Measurements from ENCODE around the gene KRT86. TPM values are rescaled to one million over a fixed set of nuclear protein-coding genes. Genes with fewer than 3 reads are reported as not detected.

Gene KRT86
- total RNA-seq, 1 donor from 2014 or later = not detected

GRCh38 chr12:52332381-52332780 is 57.9 kb downstream of the KRT86 start:
- no peak overlapping the region for H3K4me3 ChIP-seq
- intact Hi-C loops (cut with micrococcal nuclease) = no loop called here
- no peak overlapping the region for H3K27ac ChIP-seq (replicated peaks)
- no peaks in the 10 kb centered on the region for H3K36me3 ChIP-seq
- peaks cover 24% of the 10 kb centered on the region for H3K9me3 ChIP-seq (replicated peaks)
- DNase-seq = no peak
- TF ChIP-seq, protein P1, sequence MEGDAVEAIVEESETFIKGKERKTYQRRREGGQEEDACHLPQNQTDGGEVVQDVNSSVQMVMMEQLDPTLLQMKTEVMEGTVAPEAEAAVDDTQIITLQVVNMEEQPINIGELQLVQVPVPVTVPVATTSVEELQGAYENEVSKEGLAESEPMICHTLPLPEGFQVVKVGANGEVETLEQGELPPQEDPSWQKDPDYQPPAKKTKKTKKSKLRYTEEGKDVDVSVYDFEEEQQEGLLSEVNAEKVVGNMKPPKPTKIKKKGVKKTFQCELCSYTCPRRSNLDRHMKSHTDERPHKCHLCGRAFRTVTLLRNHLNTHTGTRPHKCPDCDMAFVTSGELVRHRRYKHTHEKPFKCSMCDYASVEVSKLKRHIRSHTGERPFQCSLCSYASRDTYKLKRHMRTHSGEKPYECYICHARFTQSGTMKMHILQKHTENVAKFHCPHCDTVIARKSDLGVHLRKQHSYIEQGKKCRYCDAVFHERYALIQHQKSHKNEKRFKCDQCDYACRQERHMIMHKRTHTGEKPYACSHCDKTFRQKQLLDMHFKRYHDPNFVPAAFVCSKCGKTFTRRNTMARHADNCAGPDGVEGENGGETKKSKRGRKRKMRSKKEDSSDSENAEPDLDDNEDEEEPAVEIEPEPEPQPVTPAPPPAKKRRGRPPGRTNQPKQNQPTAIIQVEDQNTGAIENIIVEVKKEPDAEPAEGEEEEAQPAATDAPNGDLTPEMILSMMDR (IDR thresholded peaks at IDR 0.05; ENCODE audit: borderline replicate concordance) = no peak
- H3K4me1 ChIP-seq = no peaks in the 10 kb centered on the region
- peaks cover 58% of the 10 kb centered on the region for H3K27me3 ChIP-seq (ENCODE audit: low read depth)

- intact Hi-C loops (cut with micrococcal nuclease) = no loop called here
- H3K4me3 ChIP-seq = no peak overlapping the region
- peaks cover 29% of the 10 kb centered on the region for H3K9me3 ChIP-seq (replicated peaks)
- no peak for DNase-seq
- H3K36me3 ChIP-seq = no peaks in the 10 kb centered on the region
- H3K27ac ChIP-seq (replicated peaks) = no peak overlapping the region
- TF ChIP-seq, protein P1 (IDR thresholded peaks at IDR 0.05; ENCODE audit: borderline replicate concordance) = no peak
- H3K27me3 ChIP-seq (ENCODE audit: low read depth) = peaks cover 51% of the 10 kb centered on the region
- H3K4me1 ChIP-seq = no peaks in the 10 kb centered on the region
These were observed 58.9 kb downstream of the KRT86 start for GRCh38 chr12:52333321-52333720.

DNA sequence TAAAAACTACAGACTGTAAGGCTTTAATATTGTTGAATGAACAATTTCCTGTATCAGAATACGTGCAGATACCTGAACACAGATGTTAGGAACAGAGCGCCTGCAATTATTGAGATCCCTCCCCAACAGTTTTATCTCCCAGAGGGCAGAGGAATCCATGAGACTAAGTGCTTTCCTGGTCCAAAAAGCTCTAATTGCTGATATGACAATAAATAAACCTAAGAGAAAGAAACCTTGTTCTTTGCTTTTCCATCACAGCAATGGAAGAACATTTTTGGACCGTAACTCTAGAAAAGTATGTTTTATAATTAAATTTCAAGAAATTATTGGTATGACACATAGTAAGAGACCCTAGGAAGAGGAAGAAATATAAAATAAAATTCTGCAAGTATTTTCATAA is 59.7 kb downstream of the KRT86 start:
- H3K9me3 ChIP-seq (replicated peaks) = peaks cover 29% of the 10 kb centered on the region
- no peak overlapping the region for H3K27ac ChIP-seq (replicated peaks)
- TF ChIP-seq, protein P1 (IDR thresholded peaks at IDR 0.05; ENCODE audit: borderline replicate concordance) = no peak
- no peaks in the 10 kb centered on the region for H3K4me1 ChIP-seq
- intact Hi-C loops (cut with micrococcal nuclease) = no loop called here
- peaks cover 49% of the 10 kb centered on the region for H3K27me3 ChIP-seq (ENCODE audit: low read depth)
- DNase-seq = no peak
- no peak overlapping the region for H3K4me3 ChIP-seq
- no peaks in the 10 kb centered on the region for H3K36me3 ChIP-seq

- no peak overlapping the region for H3K4me3 ChIP-seq
- H3K4me1 ChIP-seq = no peaks in the 10 kb centered on the region
- intact Hi-C loops (cut with micrococcal nuclease) = no loop called here
- TF ChIP-seq, protein P1 (IDR thresholded peaks at IDR 0.05; ENCODE audit: borderline replicate concordance) = no peak
- DNase-seq = no peak
- H3K36me3 ChIP-seq = no peaks in the 10 kb centered on the region
- peaks cover 42% of the 10 kb centered on the region for H3K27me3 ChIP-seq (ENCODE audit: low read depth)
- H3K9me3 ChIP-seq (replicated peaks) = peaks cover 29% of the 10 kb centered on the region
- H3K27ac ChIP-seq (replicated peaks) = no peak overlapping the region
These were observed 61.3 kb downstream of the KRT86 start for GRCh38 chr12:52335598-52336262.

DNA sequence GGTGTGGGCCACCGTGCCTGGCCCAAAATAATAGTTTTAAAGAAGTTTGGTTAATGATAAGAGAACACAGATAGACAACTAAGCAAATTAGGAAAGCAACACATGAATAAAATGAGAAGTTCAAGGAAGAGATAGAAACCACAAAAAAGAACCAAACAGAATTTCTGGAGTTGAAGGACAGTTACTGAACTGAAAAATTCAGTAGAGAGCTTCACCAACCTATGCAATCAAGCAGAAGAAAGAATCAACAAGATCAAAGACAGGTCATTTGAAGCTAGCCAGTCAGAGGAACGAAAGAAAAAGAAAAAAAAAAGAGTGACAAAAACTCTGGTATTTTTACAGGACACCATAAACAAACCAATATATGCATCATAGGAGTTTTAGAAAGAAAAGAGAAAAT is 62.2 kb downstream of the KRT86 start:
- peaks cover 29% of the 10 kb centered on the region for H3K9me3 ChIP-seq (replicated peaks)
- H3K4me1 ChIP-seq = no peaks in the 10 kb centered on the region
- peaks cover 51% of the 10 kb centered on the region for H3K27me3 ChIP-seq (ENCODE audit: low read depth)
- no peak overlapping the region for H3K27ac ChIP-seq (replicated peaks)
- DNase-seq = no peak
- TF ChIP-seq, protein P1 (IDR thresholded peaks at IDR 0.05; ENCODE audit: borderline replicate concordance) = no peak
- intact Hi-C loops (cut with micrococcal nuclease) = no loop called here
- H3K4me3 ChIP-seq = no peak overlapping the region
- no peaks in the 10 kb centered on the region for H3K36me3 ChIP-seq

Data from left ventricle myocardium inferior (tissue), 1 donor.